Measurements from ENCODE around the gene JUNB. TPM values are rescaled to one million over a fixed set of nuclear protein-coding genes. Genes with fewer than 3 reads are reported as not detected.
"Not testable (repeated sequence)": the region's sequence is repeated elsewhere in the genome, so short reads cannot be mapped to it uniquely, and the experiment has no call there.

JUNB gene
- polyA plus RNA-seq, 2 of the 4 experiments (the other 2 are of a cell fraction) = 55.6 to 94.7 TPM

DNA sequence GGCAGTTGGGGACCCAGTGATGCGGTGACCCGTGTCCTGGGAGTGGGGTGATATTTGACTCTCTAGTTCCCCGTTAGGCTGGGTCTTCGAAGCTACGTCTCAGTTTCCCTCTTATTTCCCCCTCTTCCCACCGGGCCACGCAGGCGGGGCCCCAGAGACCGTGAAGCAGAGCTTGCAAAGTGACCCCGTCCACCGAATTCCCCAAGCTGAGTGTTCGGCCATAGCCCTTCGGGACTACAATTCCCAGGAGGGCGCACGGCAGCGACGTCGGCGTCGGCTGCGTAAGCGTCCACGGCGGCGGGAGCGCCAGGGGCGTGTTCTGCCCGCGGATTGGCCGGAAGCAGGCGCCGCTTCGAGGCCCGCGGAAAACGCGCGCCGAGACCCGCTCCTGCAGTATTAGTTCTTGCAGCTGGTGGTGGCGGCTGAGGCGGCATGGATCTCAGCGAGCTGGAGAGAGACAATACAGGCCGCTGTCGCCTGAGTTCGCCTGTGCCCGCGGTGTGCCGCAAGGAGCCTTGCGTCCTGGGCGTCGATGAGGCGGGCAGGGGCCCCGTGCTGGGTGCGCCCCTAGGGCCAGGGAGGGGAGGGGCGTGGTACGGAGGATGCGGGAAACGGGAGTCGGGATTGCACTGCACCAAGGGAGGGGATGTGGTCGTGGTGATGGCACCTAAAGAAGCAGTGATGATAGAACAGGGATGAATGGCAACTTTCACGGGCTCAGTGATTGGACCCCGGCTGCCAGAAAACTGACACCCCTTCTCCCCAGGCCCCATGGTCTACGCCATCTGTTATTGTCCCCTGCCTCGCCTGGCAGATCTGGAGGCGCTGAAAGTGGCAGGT, 15.2 kb downstream of the JUNB start, which contains the start of gene RNASEH2A (continued):
- no peak for TF ChIP-seq GATA3 (IDR thresholded peaks at IDR 0.05; ENCODE audit: borderline replicate concordance)

DNA sequence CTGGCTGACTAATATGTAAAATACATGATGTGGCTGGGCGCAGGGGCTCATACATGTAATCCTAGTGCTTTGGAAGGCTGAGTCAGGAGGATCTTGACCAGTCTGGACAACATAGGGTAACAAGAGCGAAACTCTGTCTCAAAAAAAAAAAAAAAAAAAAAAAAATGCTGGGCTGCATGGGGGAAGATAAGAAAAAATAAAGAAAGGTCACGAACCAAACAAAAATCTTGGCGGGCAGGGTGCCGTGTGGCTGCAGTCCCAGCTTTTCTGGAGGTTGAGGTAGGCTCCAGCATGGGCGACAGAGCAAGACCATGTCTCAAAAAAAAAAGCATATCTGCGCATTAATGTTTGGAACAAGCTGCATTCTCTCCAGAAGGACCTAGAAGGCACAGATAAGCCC, 23.8 kb downstream of the JUNB start:
- Histone ChIP-seq H3K4me2 (no peak overlapping the region), H3K27ac (no peak overlapping the region), H3K9me3 (no peaks in the 10 kb centered on the region), H3K4me3 (no peak overlapping the region), H3K4me1 (no peaks in the 10 kb centered on the region)
- no peak for DNase-seq (ENCODE audit: low read depth in 1 of 2, low spot score in 1 of 2)
- CTCF ChIA-PET = interaction anchor here (0.6 to 1.9 kb wide), 7 partner anchors 9 to 58 kb away, joined by 3 to 10 read pairs (median 5); partner anchors contain the start of gene RNASEH2A
- no peak for ATAC-seq
- 88% methylated on average over 7 of the region's 7 CpGs for WGBS (ENCODE audit: missing lambda C conversion rate)
- FAIRE-seq = no peak
- TF ChIP-seq PHF8 (IDR thresholded peaks at IDR 0.05; ENCODE audit: borderline replicate concordance, low read depth) = no peak
- no peak for TF ChIP-seq FOSB (CRISPR knock-in tag; IDR thresholded peaks at IDR 0.05)
- no peak for TF ChIP-seq ZSCAN20 (CRISPR knock-in tag; IDR thresholded peaks at IDR 0.05)
- TF ChIP-seq, protein P1, sequence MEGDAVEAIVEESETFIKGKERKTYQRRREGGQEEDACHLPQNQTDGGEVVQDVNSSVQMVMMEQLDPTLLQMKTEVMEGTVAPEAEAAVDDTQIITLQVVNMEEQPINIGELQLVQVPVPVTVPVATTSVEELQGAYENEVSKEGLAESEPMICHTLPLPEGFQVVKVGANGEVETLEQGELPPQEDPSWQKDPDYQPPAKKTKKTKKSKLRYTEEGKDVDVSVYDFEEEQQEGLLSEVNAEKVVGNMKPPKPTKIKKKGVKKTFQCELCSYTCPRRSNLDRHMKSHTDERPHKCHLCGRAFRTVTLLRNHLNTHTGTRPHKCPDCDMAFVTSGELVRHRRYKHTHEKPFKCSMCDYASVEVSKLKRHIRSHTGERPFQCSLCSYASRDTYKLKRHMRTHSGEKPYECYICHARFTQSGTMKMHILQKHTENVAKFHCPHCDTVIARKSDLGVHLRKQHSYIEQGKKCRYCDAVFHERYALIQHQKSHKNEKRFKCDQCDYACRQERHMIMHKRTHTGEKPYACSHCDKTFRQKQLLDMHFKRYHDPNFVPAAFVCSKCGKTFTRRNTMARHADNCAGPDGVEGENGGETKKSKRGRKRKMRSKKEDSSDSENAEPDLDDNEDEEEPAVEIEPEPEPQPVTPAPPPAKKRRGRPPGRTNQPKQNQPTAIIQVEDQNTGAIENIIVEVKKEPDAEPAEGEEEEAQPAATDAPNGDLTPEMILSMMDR (IDR thresholded peaks at IDR 0.05) = no peak
- TF ChIP-seq FOXS1 (CRISPR knock-in tag; IDR thresholded peaks at IDR 0.05) = no peak
- TF ChIP-seq, protein P2, sequence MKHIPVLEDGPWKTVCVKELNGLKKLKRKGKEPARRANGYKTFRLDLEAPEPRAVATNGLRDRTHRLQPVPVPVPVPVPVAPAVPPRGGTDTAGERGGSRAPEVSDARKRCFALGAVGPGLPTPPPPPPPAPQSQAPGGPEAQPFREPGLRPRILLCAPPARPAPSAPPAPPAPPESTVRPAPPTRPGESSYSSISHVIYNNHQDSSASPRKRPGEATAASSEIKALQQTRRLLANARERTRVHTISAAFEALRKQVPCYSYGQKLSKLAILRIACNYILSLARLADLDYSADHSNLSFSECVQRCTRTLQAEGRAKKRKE (CRISPR knock-in tag; IDR thresholded peaks at IDR 0.05; ENCODE audit: low read depth) = no peak
- no peak for TF ChIP-seq KDM5A (IDR thresholded peaks at IDR 0.05)
- no peak for TF ChIP-seq HOXA7 (CRISPR knock-in tag; IDR thresholded peaks at IDR 0.05)
- TF ChIP-seq, protein P3, sequence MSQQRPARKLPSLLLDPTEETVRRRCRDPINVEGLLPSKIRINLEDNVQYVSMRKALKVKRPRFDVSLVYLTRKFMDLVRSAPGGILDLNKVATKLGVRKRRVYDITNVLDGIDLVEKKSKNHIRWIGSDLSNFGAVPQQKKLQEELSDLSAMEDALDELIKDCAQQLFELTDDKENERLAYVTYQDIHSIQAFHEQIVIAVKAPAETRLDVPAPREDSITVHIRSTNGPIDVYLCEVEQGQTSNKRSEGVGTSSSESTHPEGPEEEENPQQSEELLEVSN (IDR thresholded peaks at IDR 0.05; ENCODE audit: borderline replicate concordance, low read depth) = no peak
- no peak for TF ChIP-seq HOXB5 (CRISPR knock-in tag; IDR thresholded peaks at IDR 0.05)
- TF ChIP-seq ZC3H11A (IDR thresholded peaks at IDR 0.05) = no peak
- TF ChIP-seq EP300 (IDR thresholded peaks at IDR 0.05) = no peak
- TF ChIP-seq HOXB13 (CRISPR knock-in tag; IDR thresholded peaks at IDR 0.05; ENCODE audit: low read depth) = no peak
- TF ChIP-seq CEBPB (IDR thresholded peaks at IDR 0.05) = no peak
- no peak for TF ChIP-seq RCOR1 (IDR thresholded peaks at IDR 0.05; ENCODE audit: low read depth, low read length)
- TF ChIP-seq ZNF302 (CRISPR knock-in tag; IDR thresholded peaks at IDR 0.05) = no peak
- no peak for TF ChIP-seq ESRRA (IDR thresholded peaks at IDR 0.05; ENCODE audit: borderline replicate concordance, low read length)
- TF ChIP-seq, protein P4, sequence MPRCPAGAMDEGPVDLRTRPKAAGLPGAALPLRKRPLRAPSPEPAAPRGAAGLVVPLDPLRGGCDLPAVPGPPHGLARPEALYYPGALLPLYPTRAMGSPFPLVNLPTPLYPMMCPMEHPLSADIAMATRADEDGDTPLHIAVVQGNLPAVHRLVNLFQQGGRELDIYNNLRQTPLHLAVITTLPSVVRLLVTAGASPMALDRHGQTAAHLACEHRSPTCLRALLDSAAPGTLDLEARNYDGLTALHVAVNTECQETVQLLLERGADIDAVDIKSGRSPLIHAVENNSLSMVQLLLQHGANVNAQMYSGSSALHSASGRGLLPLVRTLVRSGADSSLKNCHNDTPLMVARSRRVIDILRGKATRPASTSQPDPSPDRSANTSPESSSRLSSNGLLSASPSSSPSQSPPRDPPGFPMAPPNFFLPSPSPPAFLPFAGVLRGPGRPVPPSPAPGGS (IDR thresholded peaks at IDR 0.05) = no peak
- POLR2A ChIA-PET = no interaction called here

DNA sequence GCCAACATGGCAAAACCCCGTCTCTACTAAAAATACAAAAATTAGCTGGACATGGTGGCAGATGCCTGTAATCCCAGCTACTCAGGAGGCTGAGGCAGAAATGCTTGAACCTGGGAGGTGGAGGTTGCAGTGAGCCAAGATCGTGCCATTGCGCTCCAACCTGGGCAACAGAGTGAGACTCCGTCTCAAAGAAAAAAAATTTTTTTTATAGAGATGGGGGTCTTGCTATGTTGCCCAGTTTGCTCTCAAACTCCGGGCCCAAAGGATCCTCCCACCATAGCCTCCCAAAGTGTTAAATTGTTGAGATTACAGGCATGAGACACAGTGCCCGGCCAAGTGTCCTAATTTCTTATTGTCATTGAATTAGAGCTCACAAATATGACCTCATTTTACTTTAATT, 25.9 kb downstream of the JUNB start:
- H3K4me2 ChIP-seq; H3K4me3 ChIP-seq; ATAC-seq; DNase-seq (ENCODE audit: low read depth in 1 of 2, low spot score in 1 of 2); H3K9me3 ChIP-seq; H3K27ac ChIP-seq; POLR2A ChIA-PET; FAIRE-seq; H3K4me1 ChIP-seq: not testable (repeated sequence)
- 91% methylated on average over 6 of the region's 6 CpGs for WGBS (ENCODE audit: missing lambda C conversion rate)
- CTCF ChIA-PET = interaction anchor here (0.6 to 3.6 kb wide), 4 partner anchors 21 to 68 kb away, joined by 4 to 11 read pairs (median 7); no protein-coding TSS in a partner anchor

DNA sequence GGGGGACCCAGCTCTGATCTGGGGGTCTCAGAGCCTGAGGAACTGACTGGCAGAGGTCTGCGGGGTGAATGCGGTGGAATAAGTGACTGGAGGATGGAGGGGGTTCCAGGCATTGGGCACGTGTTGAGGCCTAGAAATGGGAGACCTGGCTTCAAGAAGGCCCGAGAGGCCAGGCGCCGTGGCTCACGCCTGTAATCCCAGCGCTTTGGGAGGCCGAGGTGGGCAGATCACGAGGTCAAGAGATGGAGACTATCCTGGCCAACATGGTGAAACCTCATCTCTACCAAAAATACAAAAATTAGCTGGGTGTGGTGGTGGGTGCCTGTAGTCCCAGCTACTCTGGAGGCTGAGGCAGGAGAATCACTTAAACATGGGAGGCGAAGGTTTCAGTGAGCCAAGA, 26.5 kb downstream of the JUNB start:
- not testable (repeated sequence) for H3K9me3 ChIP-seq; DNase-seq (ENCODE audit: low read depth in 1 of 2, low spot score in 1 of 2); H3K4me3 ChIP-seq; H3K27ac ChIP-seq; H3K4me2 ChIP-seq; ATAC-seq; H3K4me1 ChIP-seq; FAIRE-seq
- POLR2A ChIA-PET = interaction anchor here (0.6 kb wide), 1 partner anchor 115 kb away, joined by 4 read pairs; no protein-coding TSS in a partner anchor
- CTCF ChIA-PET = interaction anchor here (0.7 to 3.6 kb wide), 5 partner anchors 12 to 121 kb away, joined by 3 to 11 read pairs (median 4); partner anchors contain the start of gene FBXW9
- WGBS (ENCODE audit: missing lambda C conversion rate) = 94% methylated on average over 11 of the region's 11 CpGs

Measured in A549 (cell line).